NCI-H2196 (cell line): ENCODE results near the gene ARIH1.
"Not testable (repeated sequence)": the region's sequence is repeated elsewhere in the genome, so short reads cannot be mapped to it uniquely, and the experiment has no call there.

Experiments
- DNase-seq: peaks from one replicate; lab custom pipeline; 2025; ENCODE audit not compliant: unreplicated experiment; lab: John Stamatoyannopoulos, UW

Gene ARIH1

GRCh38 chr15:72473614-72474465 lies at the start of gene ARIH1:
ARIH1 (plus strand) TSS chr15:72474330; CDS start chr15:72474640, 310 bp downstream.
- DNase-seq, result peak; percentile 86

GRCh38 chr15:72426753-72427152 lies 47.4 kb upstream of the ARIH1 start:
- DNase-seq, result no peak

- no peak for DNase-seq
These were observed 36.3 kb upstream of the ARIH1 start for GRCh38 chr15:72437650-72438316.

DNA sequence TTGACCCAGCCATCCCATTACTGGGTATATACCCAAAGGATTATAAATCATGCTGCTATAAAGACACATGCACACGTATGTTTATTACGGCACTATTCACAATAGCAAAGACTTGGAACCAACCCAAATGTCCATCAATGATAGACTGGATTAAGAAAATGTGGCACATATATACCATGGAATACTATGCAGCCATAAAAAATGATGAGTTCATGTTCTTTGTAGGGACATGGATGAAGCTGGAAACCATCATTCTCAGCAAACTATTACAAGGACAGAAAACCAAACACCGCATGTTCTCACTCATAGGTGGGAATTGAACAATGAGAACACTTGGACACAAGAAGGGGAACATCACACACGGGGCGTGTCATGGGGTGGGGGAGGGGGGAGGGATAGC lies 31.3 kb upstream of the ARIH1 start:
- not testable (repeated sequence) for DNase-seq

DNA sequence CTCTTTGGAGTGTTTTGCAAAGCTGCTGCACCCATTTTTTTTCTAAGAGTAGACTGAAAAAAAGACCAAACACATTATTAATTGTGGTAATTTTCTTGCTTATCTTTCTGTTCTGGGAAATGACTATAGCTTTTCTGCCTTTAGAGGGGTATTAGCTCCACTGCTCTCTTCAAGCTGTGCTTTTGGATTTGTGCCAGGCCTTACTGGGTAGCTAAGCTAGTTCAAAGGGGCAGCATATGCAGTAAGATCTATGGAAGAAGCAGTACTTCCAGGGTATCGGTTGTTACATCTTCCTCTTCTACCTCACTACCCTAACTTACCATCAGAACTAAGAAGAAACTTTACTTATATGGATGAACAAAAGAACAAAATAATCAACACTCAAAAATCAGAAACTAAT lies 28.7 kb upstream of the ARIH1 start:
- DNase-seq, result no peak

GRCh38 chr15:72450805-72451204 lies 23.3 kb upstream of the ARIH1 start:
- DNase-seq, result no peak

GRCh38 chr15:72451224-72451623 lies 22.9 kb upstream of the ARIH1 start:
- no peak for DNase-seq

DNA sequence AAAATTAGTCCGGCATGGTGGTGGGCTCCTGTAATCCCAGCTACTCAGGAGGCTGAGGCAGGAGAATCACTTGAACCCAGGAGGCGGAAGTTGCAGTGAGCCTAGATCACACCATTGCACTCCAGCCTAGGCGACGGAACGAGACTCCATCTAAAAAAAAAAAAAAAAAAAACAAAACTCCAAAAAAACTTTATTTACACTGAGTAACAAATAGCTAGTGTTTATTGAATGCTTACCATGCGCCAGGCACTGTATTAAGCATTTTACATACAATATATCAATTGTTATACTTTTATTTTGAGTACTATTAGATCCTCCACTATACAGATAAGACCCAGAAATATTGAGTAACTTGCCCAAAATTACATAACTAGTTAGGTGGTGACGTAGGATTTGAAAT lies 17.4 kb upstream of the ARIH1 start:
- no peak for DNase-seq

GRCh38 chr15:72460402-72460801 lies 13.7 kb upstream of the ARIH1 start:
- no peak for DNase-seq

GRCh38 chr15:72463702-72464101 lies 10.4 kb upstream of the ARIH1 start:
- no peak for DNase-seq

GRCh38 chr15:72464251-72464650 lies 9.9 kb upstream of the ARIH1 start:
- DNase-seq, result no peak

DNA sequence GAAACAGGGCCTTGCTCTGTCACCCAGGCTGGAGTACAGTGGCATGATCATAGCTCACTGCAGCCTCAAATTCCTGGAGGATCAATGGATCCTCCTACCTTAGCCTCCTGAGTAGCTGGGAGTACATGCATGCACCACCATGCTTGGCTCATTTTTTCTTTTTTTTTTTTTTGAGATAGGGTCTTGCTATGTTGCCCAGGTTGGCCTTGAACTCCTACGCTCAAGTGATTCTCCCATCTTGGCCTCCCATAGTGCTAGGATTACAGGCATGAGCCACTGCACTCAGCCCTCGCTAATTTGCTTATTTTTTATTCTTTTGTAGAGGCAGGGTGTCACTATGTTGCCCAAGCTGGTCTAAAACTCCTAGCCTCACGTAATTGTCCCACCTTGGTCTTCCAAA lies 6.0 kb upstream of the ARIH1 start:
- no peak for DNase-seq

GRCh38 chr15:72472992-72473610 lies 1.0 kb upstream of the ARIH1 start:
- no peak for DNase-seq

DNA sequence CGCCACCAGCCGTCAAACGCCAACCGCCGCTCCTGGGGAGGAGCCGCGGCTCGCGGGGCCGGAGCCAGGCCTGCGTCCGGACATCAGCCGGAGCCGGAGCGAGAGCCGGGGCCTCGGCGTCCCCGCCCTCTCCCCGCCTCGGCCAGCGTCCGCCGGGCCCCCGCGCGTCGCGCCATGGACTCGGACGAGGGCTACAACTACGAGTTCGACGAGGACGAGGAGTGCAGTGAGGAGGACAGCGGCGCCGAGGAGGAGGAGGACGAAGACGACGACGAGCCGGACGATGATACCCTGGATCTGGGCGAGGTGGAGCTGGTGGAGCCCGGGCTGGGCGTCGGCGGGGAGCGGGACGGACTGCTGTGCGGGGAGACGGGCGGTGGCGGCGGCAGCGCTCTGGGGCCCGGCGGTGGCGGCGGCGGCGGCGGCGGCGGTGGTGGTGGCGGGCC lies 359 bp downstream of the ARIH1 start:
- no peak for DNase-seq

DNA sequence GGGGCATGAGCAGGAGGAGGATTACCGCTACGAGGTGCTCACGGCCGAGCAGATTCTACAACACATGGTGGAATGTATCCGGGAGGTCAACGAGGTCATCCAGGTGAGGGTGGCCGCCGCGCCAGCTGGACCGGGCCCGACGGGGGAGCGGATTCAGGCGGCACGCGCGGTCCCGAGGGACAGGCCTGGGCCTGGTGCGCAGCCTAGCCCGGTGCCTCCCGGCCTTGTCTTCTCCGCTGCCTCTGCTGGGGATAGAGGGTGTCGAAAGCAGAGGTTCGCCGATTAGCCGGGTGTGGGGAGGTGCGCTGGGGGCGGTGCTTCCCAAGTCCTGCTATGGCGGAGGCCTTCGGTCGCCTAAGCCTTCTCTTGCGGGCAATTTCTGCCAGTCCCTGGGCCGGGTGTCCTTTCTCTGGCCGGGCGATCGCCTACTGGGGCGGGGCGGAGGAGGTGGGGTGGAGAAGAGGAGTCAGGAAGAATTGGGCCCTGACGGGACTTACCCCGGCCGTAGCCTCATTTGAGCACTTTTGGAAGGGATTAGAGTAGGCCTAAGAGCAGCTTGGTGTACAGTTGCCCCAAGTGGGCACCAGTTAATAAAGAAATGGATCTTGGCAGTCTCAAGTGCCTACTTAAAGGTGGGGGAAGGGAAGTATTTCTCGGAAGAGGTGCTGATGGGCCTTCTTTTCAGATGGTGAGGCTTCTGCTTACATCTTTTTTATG lies 940 bp downstream of the ARIH1 start:
- peak; percentile 21 for DNase-seq

- no peak for DNase-seq
These were observed 1.5 kb downstream of the ARIH1 start for GRCh38 chr15:72475674-72476073.

DNA sequence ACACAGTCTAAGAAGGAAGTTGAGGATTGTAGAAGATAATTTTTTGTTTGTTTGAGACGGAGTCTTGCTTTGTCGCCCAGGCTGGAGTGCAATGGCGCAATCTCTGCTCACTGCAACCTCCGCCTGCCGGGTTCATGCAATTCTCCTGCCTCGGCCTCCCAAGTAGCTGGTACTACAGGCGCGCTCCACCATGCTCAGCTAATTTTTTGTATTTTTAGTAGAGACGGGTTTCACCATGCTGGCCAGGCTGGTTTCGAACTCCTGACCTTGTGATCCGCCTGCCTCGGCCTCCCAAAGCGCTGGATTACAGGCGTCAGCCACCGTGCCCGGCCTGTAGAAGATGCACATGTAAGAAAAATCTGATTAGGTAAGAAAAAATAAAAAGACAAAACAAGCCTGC lies 2.2 kb downstream of the ARIH1 start:
- DNase-seq, result not testable (repeated sequence)

DNA sequence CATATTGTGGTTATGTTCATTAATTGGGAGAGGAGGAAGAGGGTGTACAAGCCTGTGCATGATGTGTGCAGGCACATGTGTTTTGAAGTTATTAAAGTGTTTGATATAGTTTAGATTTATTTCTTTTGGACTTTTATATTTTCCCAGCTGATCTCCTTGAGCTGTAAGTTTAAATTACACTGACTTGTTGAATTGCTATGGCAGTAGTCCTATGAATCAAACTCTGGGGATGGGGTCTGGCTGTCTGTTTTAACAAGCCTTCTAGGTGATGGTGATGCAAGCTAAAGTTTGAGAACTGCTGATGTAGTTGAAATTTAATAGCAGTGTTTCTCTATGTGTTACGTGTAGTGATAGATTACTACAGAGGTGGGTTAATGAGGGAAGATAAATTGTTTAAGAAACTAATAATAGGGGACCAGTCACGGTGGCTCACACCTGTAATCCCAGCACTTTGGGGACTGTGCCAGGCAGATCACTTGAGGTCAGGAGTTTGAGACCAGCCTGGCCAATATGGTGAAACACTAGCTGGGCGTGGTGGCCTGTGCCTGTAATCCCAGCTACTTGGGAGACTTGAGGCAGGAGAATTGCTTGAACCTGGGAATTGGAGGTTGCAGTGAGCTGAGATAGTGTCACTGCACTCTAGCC lies 7.0 kb downstream of the ARIH1 start:
- no peak for DNase-seq

- no peak for DNase-seq
These were observed 8.1 kb downstream of the ARIH1 start for GRCh38 chr15:72482275-72482674.

DNA sequence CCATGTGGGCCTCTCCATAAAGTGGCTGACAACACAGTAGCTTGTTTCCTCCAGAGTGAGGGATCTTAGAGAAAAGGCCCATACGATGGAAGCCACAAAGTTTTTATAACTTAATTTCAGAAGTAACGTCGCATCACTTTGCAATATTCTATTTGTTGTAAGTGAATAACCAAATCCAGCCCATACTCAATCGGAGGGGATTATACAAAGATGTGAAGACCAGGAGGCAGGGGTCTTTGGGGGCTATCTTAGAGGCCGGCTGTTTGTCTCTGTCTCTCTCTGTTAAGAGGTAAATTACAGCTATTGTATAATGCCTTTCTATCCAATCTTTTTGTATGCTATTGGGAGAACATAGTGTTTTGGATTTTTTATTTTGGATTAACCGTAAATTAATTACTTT lies 9.1 kb downstream of the ARIH1 start:
- no peak for DNase-seq

DNA sequence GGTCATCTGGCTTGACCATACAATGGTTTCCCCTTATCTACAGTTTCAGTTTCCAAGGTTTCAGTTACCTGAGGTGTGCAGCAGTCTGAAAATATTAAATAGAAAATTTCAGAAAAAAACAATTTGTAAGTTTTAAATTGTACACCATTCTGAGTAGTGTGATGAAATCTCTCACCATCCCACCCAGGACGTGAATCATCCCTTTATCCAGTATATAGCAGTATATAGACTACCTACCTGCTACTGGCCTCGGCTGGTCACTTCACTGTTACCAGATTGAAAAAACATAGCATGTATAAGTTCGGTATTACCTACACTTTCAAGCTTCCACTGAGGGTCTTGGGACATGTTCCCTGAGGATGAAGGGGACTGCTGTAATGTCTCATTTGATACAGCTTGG lies 12.0 kb downstream of the ARIH1 start:
- no peak for DNase-seq
